Ascending aorta (tissue), 2 donors: ENCODE data around the gene GABBR2. TPM values are rescaled to one million over a fixed set of nuclear protein-coding genes. Genes with fewer than 3 reads are reported as not detected.
"Not testable (repeated sequence)": the region's sequence is repeated elsewhere in the genome, so short reads cannot be mapped to it uniquely, and the experiment has no call there.

Experiments used
- DNase-seq, 2 donors: peaks; one replicate each; pipeline ENCODE4 v3.0.0-alpha.2; 2019; ENCODE audit warnings: low spot score in 2 of 2
- H3K27ac ChIP-seq, 2 donors: fragments of 200-600 bp; sonication (generic); one replicate each; pipeline ENCODE4 v1.5.1; 2016 to 2017; ENCODE audit warnings: mild to moderate bottlenecking in 1 of 2
- H3K27me3 ChIP-seq: fragments of 200-600 bp; sonication (generic); one replicate; pipeline ENCODE4 v1.5.1; 2017
- H3K36me3 ChIP-seq, 2 donors: fragments of 200-600 bp; sonication (generic); one replicate each; pipeline ENCODE4 v1.5.1; 2016
- H3K4me1 ChIP-seq, 2 donors: fragments of 200-600 bp; sonication (generic); one replicate each; pipeline ENCODE4 v1.5.1; 2016 to 2017; ENCODE audit warnings: mild to moderate bottlenecking in 1 of 2
- H3K4me3 ChIP-seq, 2 donors: fragments of 200-600 bp; sonication (generic); one replicate each; pipeline ENCODE4 v1.5.1; 2016 to 2017; ENCODE audit warnings: mild to moderate bottlenecking in 1 of 2
- H3K9me3 ChIP-seq, 2 donors: fragments of 200-600 bp; sonication (generic); one replicate each; pipeline ENCODE4 v1.5.1; 2016
- intact Hi-C: fragments of 100-400 bp; cut with DNase I; formaldehyde crosslinking; loops from one replicate; pipeline ENCODE4 v1.15.1; 2023
- total RNA-seq: library from RNA; depleted of rRNA; stranded (reverse); fragments of >200 nt; gene quantifications from one replicate; pipeline ENCODE4 v1.1.0, GENCODE V29; 2016
- TF ChIP-seq, protein P1 (sequence below), 3 experiments: fragments of 200-600 bp in 2 of 3; fragments of 450-650 bp in 1 of 3; sonication (generic) in 2 of 3; IDR thresholded peaks; one replicate each; pipeline ENCODE4 v1.5.1; 2016 to 2019; ENCODE audit warnings: antibody characterized with exemption in 3 of 3, mild to moderate bottlenecking in 1 of 3, moderate library complexity in 1 of 3

GABBR2 gene
- total RNA-seq, 1 donor from 2014 or later = not detected

DNA sequence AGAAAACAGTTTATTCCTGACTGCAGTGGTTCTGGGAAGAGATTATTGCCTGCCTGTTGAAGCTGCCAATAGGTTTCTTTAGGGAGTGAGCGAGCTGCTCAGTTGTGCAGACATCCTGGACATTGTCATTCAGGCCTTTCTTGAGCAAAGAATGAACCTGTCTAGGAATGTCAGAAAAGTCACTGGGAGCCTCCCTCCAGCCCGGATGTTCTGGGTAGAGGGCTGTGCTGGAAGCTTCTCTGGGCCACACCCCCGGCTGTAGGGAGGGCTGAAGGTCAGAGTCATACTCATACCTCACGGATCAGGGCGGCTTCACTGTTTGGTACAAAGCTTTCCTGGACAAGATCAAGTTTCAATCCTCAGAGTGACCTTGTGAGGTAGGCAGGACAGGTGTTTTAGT is 419.9 kb downstream of the GABBR2 start:
- no peaks in the 10 kb centered on the region for H3K27me3 ChIP-seq
- no peak for DNase-seq
- no peak overlapping the region for H3K27ac ChIP-seq

GRCh38 chr9:98287384-98287783 is 421.4 kb downstream of the GABBR2 start:
- DNase-seq = no peak
- intact Hi-C loops = no loop called here
- no peak overlapping the region for H3K4me3 ChIP-seq
- TF ChIP-seq, protein P1, sequence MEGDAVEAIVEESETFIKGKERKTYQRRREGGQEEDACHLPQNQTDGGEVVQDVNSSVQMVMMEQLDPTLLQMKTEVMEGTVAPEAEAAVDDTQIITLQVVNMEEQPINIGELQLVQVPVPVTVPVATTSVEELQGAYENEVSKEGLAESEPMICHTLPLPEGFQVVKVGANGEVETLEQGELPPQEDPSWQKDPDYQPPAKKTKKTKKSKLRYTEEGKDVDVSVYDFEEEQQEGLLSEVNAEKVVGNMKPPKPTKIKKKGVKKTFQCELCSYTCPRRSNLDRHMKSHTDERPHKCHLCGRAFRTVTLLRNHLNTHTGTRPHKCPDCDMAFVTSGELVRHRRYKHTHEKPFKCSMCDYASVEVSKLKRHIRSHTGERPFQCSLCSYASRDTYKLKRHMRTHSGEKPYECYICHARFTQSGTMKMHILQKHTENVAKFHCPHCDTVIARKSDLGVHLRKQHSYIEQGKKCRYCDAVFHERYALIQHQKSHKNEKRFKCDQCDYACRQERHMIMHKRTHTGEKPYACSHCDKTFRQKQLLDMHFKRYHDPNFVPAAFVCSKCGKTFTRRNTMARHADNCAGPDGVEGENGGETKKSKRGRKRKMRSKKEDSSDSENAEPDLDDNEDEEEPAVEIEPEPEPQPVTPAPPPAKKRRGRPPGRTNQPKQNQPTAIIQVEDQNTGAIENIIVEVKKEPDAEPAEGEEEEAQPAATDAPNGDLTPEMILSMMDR (IDR thresholded peaks at IDR 0.05) = no peak
- H3K27me3 ChIP-seq = no peaks in the 10 kb centered on the region
- H3K9me3 ChIP-seq = no peaks in the 10 kb centered on the region
- H3K4me1 ChIP-seq = no peaks in the 10 kb centered on the region
- H3K27ac ChIP-seq = no peak overlapping the region
- H3K36me3 ChIP-seq = no peaks in the 10 kb centered on the region

More for the DNA sequence above, 419.9 kb downstream of the GABBR2 start:
- Histone ChIP-seq H3K4me1 (no peaks in the 10 kb centered on the region), H3K36me3 (no peaks in the 10 kb centered on the region), H3K9me3 (no peaks in the 10 kb centered on the region), H3K4me3 (no peak overlapping the region)
- TF ChIP-seq, protein P1 (IDR thresholded peaks at IDR 0.05) = no peak
- intact Hi-C loops = no loop called here

DNA sequence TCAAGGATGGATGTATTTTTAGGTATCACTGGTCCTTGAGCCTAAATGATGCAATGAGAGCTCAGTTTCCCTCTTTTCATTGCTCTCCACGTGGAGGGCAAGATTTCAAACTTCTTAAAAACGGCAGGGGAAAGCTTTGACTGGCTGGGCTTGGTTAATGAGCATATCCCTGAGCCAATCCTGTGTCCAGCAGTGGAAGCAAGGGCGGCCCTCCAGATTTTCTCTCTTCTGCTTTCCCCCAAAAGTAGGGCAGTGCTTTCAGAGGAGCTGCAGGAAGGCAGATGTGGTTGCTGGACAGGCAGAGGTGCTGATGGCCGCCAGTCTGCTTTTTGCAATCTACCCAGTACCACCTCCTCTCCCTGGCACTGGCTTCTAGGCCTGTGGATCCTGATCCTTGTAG is 423.3 kb downstream of the GABBR2 start:
- DNase-seq = no peak
- no peaks in the 10 kb centered on the region for H3K4me1 ChIP-seq
- TF ChIP-seq, protein P1 (IDR thresholded peaks at IDR 0.05) = no peak
- H3K9me3 ChIP-seq = no peaks in the 10 kb centered on the region
- no peaks in the 10 kb centered on the region for H3K27me3 ChIP-seq
- H3K36me3 ChIP-seq = no peaks in the 10 kb centered on the region
- intact Hi-C loops = no loop called here
- no peak overlapping the region for H3K4me3 ChIP-seq
- H3K27ac ChIP-seq = no peak overlapping the region

- intact Hi-C loops = no loop called here
- TF ChIP-seq, protein P1 (IDR thresholded peaks at IDR 0.05) = no peak
- H3K27ac ChIP-seq = no peak overlapping the region
- H3K36me3 ChIP-seq = no peaks in the 10 kb centered on the region
- DNase-seq = no peak
- no peaks in the 10 kb centered on the region for H3K4me1 ChIP-seq
- H3K27me3 ChIP-seq = no peaks in the 10 kb centered on the region
- no peak overlapping the region for H3K4me3 ChIP-seq
- H3K9me3 ChIP-seq = no peaks in the 10 kb centered on the region
These were observed 424.0 kb downstream of the GABBR2 start for GRCh38 chr9:98284754-98285153.

DNA sequence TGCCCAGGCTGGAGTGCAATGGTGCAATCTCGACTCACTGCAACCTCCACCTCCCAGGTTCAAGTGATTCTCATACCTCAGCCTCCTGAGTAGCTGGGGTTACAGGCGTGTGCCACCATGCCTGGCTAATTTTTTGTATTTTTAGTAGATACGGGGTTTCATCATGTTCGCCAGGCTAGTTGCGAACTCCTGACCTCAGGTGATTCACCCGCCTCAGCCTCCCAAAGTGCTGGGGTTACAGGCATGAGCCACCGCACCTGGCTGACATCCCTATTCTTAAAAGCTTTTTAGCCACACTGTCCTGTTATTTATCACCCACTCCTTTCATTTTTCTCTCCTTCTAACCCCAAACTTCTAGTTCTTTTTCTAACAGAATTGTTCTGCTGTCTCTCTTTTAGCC is 425.6 kb downstream of the GABBR2 start:
- intact Hi-C loops = not testable (repeated sequence)

DNA sequence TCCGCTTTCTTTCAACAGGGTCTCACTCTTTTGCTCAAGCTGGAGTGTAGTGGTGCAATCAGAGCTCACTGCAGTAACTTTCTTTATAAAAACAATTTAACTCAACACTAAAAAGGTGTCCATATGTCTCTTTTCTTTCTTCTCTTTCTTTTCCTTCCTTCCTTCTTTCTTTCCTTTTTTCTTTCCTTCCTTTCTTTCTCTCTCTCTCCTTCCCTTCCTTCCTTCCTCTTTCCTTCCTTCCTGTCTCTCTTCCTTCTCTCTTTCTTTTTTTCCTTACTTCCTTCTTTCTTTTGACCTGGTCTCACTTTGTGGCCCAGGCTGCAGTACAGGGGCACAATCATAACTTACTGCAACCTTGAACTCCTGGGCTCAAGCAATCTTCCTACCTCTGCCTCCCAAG is 427.5 kb downstream of the GABBR2 start:
- no peaks in the 10 kb centered on the region for H3K9me3 ChIP-seq
- TF ChIP-seq, protein P1 (IDR thresholded peaks at IDR 0.05) = no peak
- H3K27ac ChIP-seq = no peak overlapping the region
- H3K36me3 ChIP-seq = no peaks in the 10 kb centered on the region
- no peak overlapping the region for H3K4me3 ChIP-seq
- H3K4me1 ChIP-seq = no peaks in the 10 kb centered on the region
- intact Hi-C loops = no loop called here
- no peaks in the 10 kb centered on the region for H3K27me3 ChIP-seq
- no peak for DNase-seq

More for the DNA sequence above, 425.6 kb downstream of the GABBR2 start:
- H3K4me3 ChIP-seq, H3K27ac ChIP-seq, H3K36me3 ChIP-seq, H3K4me1 ChIP-seq, H3K27me3 ChIP-seq, DNase-seq, H3K9me3 ChIP-seq: not testable (repeated sequence)
